OCI-LY3 (cell line): ENCODE results near the gene PAK4.

ENCODE experiments used
- CTCF ChIP-seq: fragments of 200-600, 300-600 bp; sonication (generic); IDR thresholded peaks from 2 replicates; pipeline ENCODE4 v1.5.1; 2014; ENCODE audit warnings: antibody characterized with exemption, low read length, low read depth
- EZH2phosphoT487 ChIP-seq: fragments of 200-600 bp; shearing (Covaris generic); IDR thresholded peaks from 2 replicates; pipeline ENCODE4 v1.6.1; 2018; ENCODE audit warnings: antibody characterized with exemption, mixed run types, low read depth

DNA sequence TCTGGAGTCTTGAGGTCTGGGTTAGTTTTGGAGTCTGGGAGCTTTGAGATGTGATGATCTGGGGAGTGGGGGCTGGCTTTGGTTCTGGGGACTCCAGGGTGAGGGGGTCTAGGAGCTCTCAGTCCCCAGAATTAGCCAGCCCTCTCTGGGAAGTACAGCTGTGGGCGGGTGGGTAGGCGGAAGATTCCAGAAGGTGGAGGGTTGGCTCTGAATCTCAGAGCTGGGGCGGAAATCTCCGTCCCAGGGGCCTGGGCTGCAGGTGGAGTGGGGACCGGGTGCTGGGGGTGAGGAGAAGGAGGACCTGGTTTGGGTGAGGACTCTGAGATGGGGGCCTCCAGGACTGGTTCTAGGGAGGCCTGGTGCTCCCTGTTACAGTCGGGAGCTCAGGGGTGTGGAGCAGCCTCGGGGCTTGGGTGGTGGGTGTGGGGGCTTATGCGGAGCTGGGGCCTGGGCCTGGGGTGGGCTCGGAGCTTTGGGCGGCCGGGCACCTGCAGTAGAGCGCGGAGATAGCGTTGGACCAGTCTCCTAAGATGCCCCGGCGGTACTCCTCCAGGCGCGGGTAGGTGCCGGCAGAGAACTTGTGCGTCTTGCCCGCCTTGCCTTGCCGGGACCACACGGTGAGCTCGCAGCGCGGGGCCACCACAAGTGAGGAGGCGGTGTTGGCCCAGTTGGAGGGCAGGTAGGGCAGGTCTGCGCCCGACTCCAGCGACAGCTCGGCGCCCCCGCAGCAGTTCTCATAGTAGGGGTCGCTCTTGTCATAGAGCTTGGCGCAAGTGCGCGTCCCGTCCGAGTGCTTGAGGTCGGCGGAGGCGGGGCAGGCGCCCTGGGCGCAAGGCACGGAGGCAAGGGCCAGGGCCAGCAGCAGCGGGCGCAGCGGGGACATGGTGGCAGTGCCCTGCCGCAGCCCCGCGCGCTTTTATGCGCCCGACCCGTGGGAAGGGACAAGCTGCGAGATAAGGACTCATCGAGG lies 78.1 kb downstream of the PAK4 start, which contains the start of gene SYCN:
- no peak for TF ChIP-seq CTCF
- no peak for TF ChIP-seq EZH2phosphoT487
